ENCODE measurements around the gene SYNC. TPM values are rescaled to one million over a fixed set of nuclear protein-coding genes. Genes with fewer than 3 reads are reported as not detected.
"Not testable (repeated sequence)": the region's sequence is repeated elsewhere in the genome, so short reads cannot be mapped to it uniquely, and the experiment has no call there.

The SYNC gene
- total and polyA plus RNA-seq, 9 donors: 24.2 to 46.3 (median 35.5) TPM

GRCh38 chr1:32711221-32711620 is 8.7 kb upstream of the SYNC start:
- peaks cover 13% of the 10 kb centered on the region for H3K4me1 ChIP-seq (ENCODE audit: control insufficient read depth, insufficient read depth, low read length)
- not testable (repeated sequence) for H3K27me3 ChIP-seq (ENCODE audit: control insufficient read depth, insufficient read depth, low read length); H3K36me3 ChIP-seq (ENCODE audit: control insufficient read depth, insufficient read depth, low read length); H3K27ac ChIP-seq (ENCODE audit: low read length); DNase-seq; H3K9me3 ChIP-seq (replicated peaks; ENCODE audit: control insufficient read depth, low read depth, low read length); H3K4me3 ChIP-seq (ENCODE audit: low read length)
- WGBS (ENCODE audit: insufficient coverage): no CpG with 5 or more reads among the region's 4 CpGs

- WGBS (ENCODE audit: insufficient coverage): 100% methylated on average over 1 of the region's 5 CpGs
- no peaks in the 10 kb centered on the region for H3K27me3 ChIP-seq (ENCODE audit: control insufficient read depth, insufficient read depth, low read length)
- DNase-seq: no peak
- peaks cover 18% of the 10 kb centered on the region for H3K4me1 ChIP-seq (ENCODE audit: control insufficient read depth, insufficient read depth, low read length)
- H3K9me3 ChIP-seq (replicated peaks; ENCODE audit: control insufficient read depth, low read depth, low read length): peaks cover 4% of the 10 kb centered on the region
- H3K27ac ChIP-seq (ENCODE audit: low read length): no peak overlapping the region
- H3K4me3 ChIP-seq (ENCODE audit: low read length): no peak overlapping the region
- no peaks in the 10 kb centered on the region for H3K36me3 ChIP-seq (ENCODE audit: control insufficient read depth, insufficient read depth, low read length)
Measured at GRCh38 chr1:32709476-32709875, 6.9 kb upstream of the SYNC start.

- no peaks in the 10 kb centered on the region for H3K36me3 ChIP-seq (ENCODE audit: control insufficient read depth, insufficient read depth, low read length)
- 20% methylated on average over 1 of the region's 2 CpGs for WGBS (ENCODE audit: insufficient coverage)
- DNase-seq: no peak
Measured at GRCh38 chr1:32709075-32709474, 6.5 kb upstream of the SYNC start.

GRCh38 chr1:32706491-32706890 is 3.9 kb upstream of the SYNC start:
- Histone ChIP-seq H3K4me3 (ENCODE audit: low read length) (no peak overlapping the region), H3K9me3 (replicated peaks; ENCODE audit: control insufficient read depth, low read depth, low read length) (peaks cover 4% of the 10 kb centered on the region), H3K27me3 (ENCODE audit: control insufficient read depth, insufficient read depth, low read length) (no peaks in the 10 kb centered on the region), H3K27ac (ENCODE audit: low read length) (no peak overlapping the region), H3K36me3 (ENCODE audit: control insufficient read depth, insufficient read depth, low read length) (no peaks in the 10 kb centered on the region), H3K4me1 (ENCODE audit: control insufficient read depth, insufficient read depth, low read length) (peaks cover 33% of the 10 kb centered on the region)
- DNase-seq: no peak
- WGBS (ENCODE audit: insufficient coverage): 33% methylated on average over 1 of the region's 1 CpG

More at GRCh38 chr1:32709075-32709474, 6.5 kb upstream of the SYNC start:
- Histone ChIP-seq H3K4me3 (ENCODE audit: low read length) (no peak overlapping the region), H3K27me3 (ENCODE audit: control insufficient read depth, insufficient read depth, low read length) (no peaks in the 10 kb centered on the region), H3K9me3 (replicated peaks; ENCODE audit: control insufficient read depth, low read depth, low read length) (peaks cover 4% of the 10 kb centered on the region), H3K4me1 (ENCODE audit: control insufficient read depth, insufficient read depth, low read length) (peaks cover 22% of the 10 kb centered on the region), H3K27ac (ENCODE audit: low read length) (no peak overlapping the region)

- Histone ChIP-seq H3K4me1 (ENCODE audit: control insufficient read depth, insufficient read depth, low read length) (peaks cover 35% of the 10 kb centered on the region), H3K4me3 (ENCODE audit: low read length) (no peak overlapping the region), H3K27ac (ENCODE audit: low read length) (no peak overlapping the region), H3K27me3 (ENCODE audit: control insufficient read depth, insufficient read depth, low read length) (no peaks in the 10 kb centered on the region), H3K9me3 (replicated peaks; ENCODE audit: control insufficient read depth, low read depth, low read length) (peaks cover 4% of the 10 kb centered on the region), H3K36me3 (ENCODE audit: control insufficient read depth, insufficient read depth, low read length) (no peaks in the 10 kb centered on the region)
- no peak for DNase-seq
- 87% methylated on average over 6 of the region's 7 CpGs for WGBS (ENCODE audit: insufficient coverage)
Measured at GRCh38 chr1:32705516-32705915, 2.9 kb upstream of the SYNC start.

- Histone ChIP-seq H3K4me3 (ENCODE audit: low read length) (peak overlapping the region; percentile 77), H3K27ac (ENCODE audit: low read length) (peak overlapping the region; percentile 98), H3K36me3 (ENCODE audit: control insufficient read depth, insufficient read depth, low read length) (no peaks in the 10 kb centered on the region), H3K9me3 (replicated peaks; ENCODE audit: control insufficient read depth, low read depth, low read length) (peaks cover 4% of the 10 kb centered on the region), H3K27me3 (ENCODE audit: control insufficient read depth, insufficient read depth, low read length) (no peaks in the 10 kb centered on the region), H3K4me1 (ENCODE audit: control insufficient read depth, insufficient read depth, low read length) (peaks cover 39% of the 10 kb centered on the region)
- 30% methylated on average over 14 of the region's 18 CpGs for WGBS (ENCODE audit: insufficient coverage)
- DNase-seq: peak; percentile 84
Measured at GRCh38 chr1:32703479-32704291, 1.1 kb upstream of the SYNC start.

- Histone ChIP-seq H3K4me1 (ENCODE audit: control insufficient read depth, insufficient read depth, low read length) (peaks cover 44% of the 10 kb centered on the region), H3K36me3 (ENCODE audit: control insufficient read depth, insufficient read depth, low read length) (no peaks in the 10 kb centered on the region), H3K4me3 (ENCODE audit: low read length) (peak overlapping the region; percentile 73), H3K9me3 (replicated peaks; ENCODE audit: control insufficient read depth, low read depth, low read length) (peaks cover 4% of the 10 kb centered on the region), H3K27me3 (ENCODE audit: control insufficient read depth, insufficient read depth, low read length) (no peaks in the 10 kb centered on the region), H3K27ac (ENCODE audit: low read length) (peak overlapping the region; percentile 90)
- 2% methylated on average over 21 of the region's 27 CpGs for WGBS (ENCODE audit: insufficient coverage)
- peak; percentile 54 for DNase-seq
Measured at GRCh38 chr1:32701951-32702598, 495 bp downstream of the SYNC start.

- H3K9me3 ChIP-seq (replicated peaks; ENCODE audit: control insufficient read depth, low read depth, low read length): peaks cover 4% of the 10 kb centered on the region
- 33% methylated on average over 1 of the region's 6 CpGs for WGBS (ENCODE audit: insufficient coverage)
- no peaks in the 10 kb centered on the region for H3K27me3 ChIP-seq (ENCODE audit: control insufficient read depth, insufficient read depth, low read length)
- peaks cover 3% of the 10 kb centered on the region for H3K36me3 ChIP-seq (ENCODE audit: control insufficient read depth, insufficient read depth, low read length)
- H3K27ac ChIP-seq (ENCODE audit: low read length): peak overlapping the region; percentile 90
- DNase-seq: peak; percentile 29
- H3K4me3 ChIP-seq (ENCODE audit: low read length): peak overlapping the region; percentile 73
- peaks cover 39% of the 10 kb centered on the region for H3K4me1 ChIP-seq (ENCODE audit: control insufficient read depth, insufficient read depth, low read length)
Measured at GRCh38 chr1:32701421-32701911, 1.1 kb downstream of the SYNC start.

- H3K27ac ChIP-seq (ENCODE audit: low read length); H3K9me3 ChIP-seq (replicated peaks; ENCODE audit: control insufficient read depth, low read depth, low read length); DNase-seq; H3K27me3 ChIP-seq (ENCODE audit: control insufficient read depth, insufficient read depth, low read length); H3K4me3 ChIP-seq (ENCODE audit: low read length): not testable (repeated sequence)
- WGBS (ENCODE audit: insufficient coverage): 96% methylated on average over 3 of the region's 8 CpGs
- H3K4me1 ChIP-seq (ENCODE audit: control insufficient read depth, insufficient read depth, low read length): peaks cover 28% of the 10 kb centered on the region
- peaks cover 31% of the 10 kb centered on the region for H3K36me3 ChIP-seq (ENCODE audit: control insufficient read depth, insufficient read depth, low read length)
Measured at GRCh38 chr1:32696996-32697395, 5.6 kb downstream of the SYNC start.

- Histone ChIP-seq H3K27me3 (ENCODE audit: control insufficient read depth, insufficient read depth, low read length) (no peaks in the 10 kb centered on the region), H3K4me1 (ENCODE audit: control insufficient read depth, insufficient read depth, low read length) (peaks cover 20% of the 10 kb centered on the region), H3K4me3 (ENCODE audit: low read length) (no peak overlapping the region), H3K9me3 (replicated peaks; ENCODE audit: control insufficient read depth, low read depth, low read length) (no peaks in the 10 kb centered on the region), H3K27ac (ENCODE audit: low read length) (no peak overlapping the region), H3K36me3 (ENCODE audit: control insufficient read depth, insufficient read depth, low read length) (peaks cover 31% of the 10 kb centered on the region)
- no peak for DNase-seq
- WGBS (ENCODE audit: insufficient coverage): 100% methylated on average over 6 of the region's 9 CpGs
Measured at GRCh38 chr1:32696041-32696440, 6.5 kb downstream of the SYNC start.
